ENCODE data around the gene ADARB1. TPM values are rescaled to one million over a fixed set of nuclear protein-coding genes. Genes with fewer than 3 reads are reported as not detected.

Gene ADARB1
- total and polyA plus RNA-seq, 2 of the 4 experiments (the other 2 are of a cell fraction): 39.8 to 47.3 TPM

DNA sequence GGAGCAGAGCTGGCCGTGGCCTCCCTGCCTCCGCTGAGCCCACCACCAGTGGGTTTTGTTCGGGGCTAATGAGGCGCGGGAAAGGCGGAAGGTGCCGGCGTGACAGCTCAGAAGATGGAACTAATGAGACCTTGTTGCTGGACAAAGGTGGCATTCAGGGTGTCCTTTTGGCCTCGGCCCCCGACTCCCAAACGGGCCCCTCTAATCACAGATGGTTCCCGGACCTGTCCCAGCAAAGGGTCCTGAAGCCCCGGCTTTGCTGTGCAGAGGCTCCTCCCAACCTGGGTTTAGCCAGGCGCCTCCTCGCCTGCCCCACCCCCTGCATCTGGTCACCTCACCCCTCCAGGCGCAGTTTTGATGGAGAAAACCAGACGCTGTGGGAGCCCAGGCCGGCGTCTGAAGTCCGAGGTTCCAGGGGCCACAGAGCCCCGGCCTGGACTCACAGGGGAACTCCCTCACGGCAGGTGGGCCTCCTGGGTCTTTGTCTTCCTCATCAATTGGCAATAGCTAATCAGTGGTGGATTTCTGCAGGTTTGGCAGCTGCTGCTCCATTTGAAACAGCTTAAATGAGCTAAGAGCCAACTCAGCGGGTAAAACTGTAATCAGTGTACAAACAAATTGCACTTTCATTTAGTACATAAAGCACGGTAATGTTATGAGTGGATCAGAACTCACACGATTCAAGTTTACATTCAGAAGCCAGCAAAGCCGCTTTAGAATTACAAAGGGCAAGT lies 44.3 kb upstream of the ADARB1 start:
- no peaks in the 10 kb centered on the region for H4K20me1 ChIP-seq (ENCODE audit: insufficient read depth, low read length)
- peak overlapping the region; percentile 53; the same call in 1 of the 3 replicates for H2BK15ac ChIP-seq (ENCODE audit: low read depth, low read length)
- intact Hi-C loops (cut with micrococcal nuclease): no loop called here
- H3K9me1 ChIP-seq (ENCODE audit: insufficient read depth, low read length): peaks cover 5% of the 10 kb centered on the region; the same call in 1 of the 2 replicates
- ATAC-seq (ENCODE audit: low read depth) (no peak), DNase-seq (no peak)
- H3K27me3 ChIP-seq (ENCODE audit: control insufficient read depth, insufficient read depth, low read length): no peaks in the 10 kb centered on the region; the same call in 1 of the 2 replicates
- H3K14ac ChIP-seq (replicated peaks; ENCODE audit: low read depth, low read length): no peak overlapping the region
- in situ Hi-C loops (cut with MboI; ENCODE audit: low sequenced_read_pairs): no loop called here
- H3K23ac ChIP-seq (ENCODE audit: low read depth, low read length): no peak overlapping the region
- dilution Hi-C loops (cut with HindIII; ENCODE audit: low sequenced_read_pairs, unreplicated experiment): no loop called here
- no peak overlapping the region for H2AK9ac ChIP-seq (replicated peaks; ENCODE audit: low read depth, low read length, poor library complexity)
- H3K9ac ChIP-seq (ENCODE audit: low read depth, low read length): no peak overlapping the region
- no peak overlapping the region for H3K56ac ChIP-seq (ENCODE audit: extremely low read depth, insufficient read depth, low read length)
- no peak overlapping the region for H2BK5ac ChIP-seq (ENCODE audit: low read depth, low read length, poor library complexity, severe bottlenecking)
- H2BK20ac ChIP-seq (ENCODE audit: low read depth, low read length): no peak overlapping the region
- 81% methylated on average over 7 of the region's 26 CpGs; no CpG with 5 or more reads in 1 of the 2 experiments for WGBS, 2 experiments (ENCODE audit: extremely low coverage in 2 of 2, insufficient read length in 1 of 2)
- H3K36me3 ChIP-seq (ENCODE audit: control insufficient read depth, insufficient read depth, low read length): no peaks in the 10 kb centered on the region
- no peak overlapping the region; the same call in 1 of the 2 replicates for H3K4ac ChIP-seq (ENCODE audit: low read depth, low read length)
- no peak overlapping the region for H3K4me3 ChIP-seq (ENCODE audit: insufficient read depth, low read depth, low read length)
- H3K4me1 ChIP-seq (ENCODE audit: control insufficient read depth, insufficient read depth, low read length): peaks cover 19% of the 10 kb centered on the region
- no peak overlapping the region for H4K8ac ChIP-seq (ENCODE audit: low read depth in 2 of 2, low read length in 2 of 2)
- no peak overlapping the region for H4K5ac ChIP-seq (ENCODE audit: low read depth, low read length)
- H3K79me1 ChIP-seq (ENCODE audit: low read depth in 1 of 2, low read length in 2 of 2): no peaks in the 10 kb centered on the region; a peak in 1 of 4 replicates
- peak overlapping the region; percentile 56; the same call in 1 of the 2 replicates for H2BK120ac ChIP-seq (ENCODE audit: low read depth, low read length)
- peak overlapping the region; percentile 75 for H2AK5ac ChIP-seq (ENCODE audit: low read depth, low read length)
- H3K4me2 ChIP-seq (ENCODE audit: low read depth, low read length): no peak overlapping the region
- POLR2A ChIA-PET (ENCODE audit: unreplicated experiment): no interaction called here
- CTCF ChIA-PET: interaction anchor here (0.8 kb wide), 1 partner anchor 16 kb away, joined by 3 read pairs; no protein-coding TSS in a partner anchor
- peak overlapping the region; percentile 69; the same call in 1 of the 2 replicates for H4K91ac ChIP-seq (ENCODE audit: insufficient read depth, low read depth, low read length)
- no TSS peak for BruUV-seq (replicated peaks)
- no peak for TF ChIP-seq BHLHE40 (IDR thresholded peaks at IDR 0.05; ENCODE audit: low read depth, low read length)
- no peak for TF ChIP-seq USF2 (IDR thresholded peaks at IDR 0.05; ENCODE audit: low read depth, low read length)
- no peak for TF ChIP-seq RCOR1 (IDR thresholded peaks at IDR 0.05; ENCODE audit: insufficient replicate concordance, low read length)
- TF ChIP-seq CTCF (conservative IDR thresholded peaks at IDR 0.05; ENCODE audit: low read depth, low read length): no peak
- no peak for TF ChIP-seq MAFK (IDR thresholded peaks at IDR 0.05; ENCODE audit: low read depth, low read length)
- peak overlapping the region; percentile 40 for H2AFZ ChIP-seq (replicated peaks; ENCODE audit: low read length, poor library complexity)
- no peak overlapping the region for H3K27ac ChIP-seq (ENCODE audit: insufficient read depth, low read length)
- no peak overlapping the region for H3K18ac ChIP-seq (ENCODE audit: low read depth, low read length)
- no peaks in the 10 kb centered on the region for H3K9me3 ChIP-seq (ENCODE audit: control insufficient read depth, insufficient read depth, low read length)

All from IMR-90 (cell line).